Vagina (tissue), 2 donors: ENCODE results near the gene UBE2Q1. TPM values are rescaled to one million over a fixed set of nuclear protein-coding genes. Genes with fewer than 3 reads are reported as not detected.

ENCODE experiments used
- DNase-seq, 2 donors: peaks; one replicate each; pipeline ENCODE4 v3.0.0-alpha.2; 2017; ENCODE audit errors: extremely low spot score in 2 of 2
- H3K27ac ChIP-seq: fragments of 200-600 bp; sonication (generic); one replicate; pipeline ENCODE4 v1.5.1; 2019
- H3K27me3 ChIP-seq: fragments of 200-600 bp; sonication (generic); one replicate; pipeline ENCODE4 v1.5.1; 2019
- H3K36me3 ChIP-seq, 2 donors: fragments of 200-600 bp; sonication (generic); one replicate each; pipeline ENCODE4 v1.5.1; 2017 to 2019
- H3K4me1 ChIP-seq: fragments of 200-600 bp; sonication (generic); one replicate; pipeline ENCODE4 v1.5.1; 2019
- H3K4me3 ChIP-seq, 2 donors: fragments of 200-600 bp; sonication (generic); 1 replicate in 1 of 2; 2 replicates in 1 of 2; pipeline ENCODE4 v1.5.1; 2016 to 2019
- H3K9me3 ChIP-seq: fragments of 200-600 bp; sonication (generic); one replicate; pipeline ENCODE4 v1.5.1; 2019
- POLR2A ChIP-seq, 2 donors: fragments of 450-650 bp; IDR thresholded peaks; one replicate each; pipeline ENCODE4 v1.6.1; 2017; ENCODE audit warnings: antibody characterized with exemption in 2 of 2, mild to moderate bottlenecking in 2 of 2, moderate library complexity in 2 of 2
- POLR2AphosphoS5 ChIP-seq, 2 donors: sonication (generic); formaldehyde crosslinking; IDR thresholded peaks; one replicate each; pipeline ENCODE4 v1.9.0; 2017; ENCODE audit warnings: antibody characterized with exemption in 2 of 2, mild to moderate bottlenecking in 2 of 2, low read depth in 1 of 2; ENCODE audit not compliant: insufficient read depth in 1 of 2
- intact Hi-C: fragments of 100-400 bp; cut with DNase I; formaldehyde crosslinking; loops from one replicate; pipeline ENCODE4 v1.15.1; 2023
- total RNA-seq: library from RNA; depleted of rRNA; stranded (reverse); fragments of >200 nt; gene quantifications from one replicate; pipeline ENCODE4 v1.2.3, GENCODE V29; 2016
- TF ChIP-seq, protein P1 (sequence below), 3 experiments: fragments of 450-650 bp in 2 of 3; fragments of 200-600 bp in 1 of 3; sonication (generic) in 1 of 3; IDR thresholded peaks; one replicate each; pipeline ENCODE4 v1.5.1; 2017 to 2019; ENCODE audit warnings: antibody characterized with exemption in 3 of 3, mild to moderate bottlenecking in 2 of 3, moderate library complexity in 2 of 3

The UBE2Q1 gene
- total RNA-seq, 1 donor from 2014 or later, result 17.9 TPM

DNA sequence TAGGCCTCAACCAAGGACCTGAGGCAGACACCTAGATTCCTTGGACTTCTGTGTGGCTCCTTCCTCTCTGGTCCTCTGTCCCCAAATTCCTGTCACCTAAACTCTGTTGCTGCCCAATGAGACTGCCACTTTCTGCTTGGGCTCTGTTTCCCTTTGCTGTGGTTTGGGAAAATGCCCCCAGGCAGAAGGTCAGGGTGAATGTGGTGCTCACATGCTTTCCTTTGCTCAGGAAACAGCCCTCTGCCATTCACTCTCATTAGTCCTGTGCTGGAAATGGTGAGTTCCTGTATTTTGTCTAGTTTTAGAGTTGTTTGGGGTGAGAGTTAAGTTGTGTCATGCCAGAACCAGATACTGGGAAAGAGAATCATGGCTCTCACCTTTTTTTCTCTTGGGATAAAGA lies 33.6 kb downstream of the UBE2Q1 start:
- no peak overlapping the region for H3K4me3 ChIP-seq
- H3K4me1 ChIP-seq, result peaks cover 4% of the 10 kb centered on the region
- no peaks in the 10 kb centered on the region for H3K36me3 ChIP-seq
- H3K27ac ChIP-seq, result no peak overlapping the region
- intact Hi-C loops, result no loop called here
- no peak for DNase-seq
- H3K27me3 ChIP-seq, result no peaks in the 10 kb centered on the region
- TF ChIP-seq, protein P1, sequence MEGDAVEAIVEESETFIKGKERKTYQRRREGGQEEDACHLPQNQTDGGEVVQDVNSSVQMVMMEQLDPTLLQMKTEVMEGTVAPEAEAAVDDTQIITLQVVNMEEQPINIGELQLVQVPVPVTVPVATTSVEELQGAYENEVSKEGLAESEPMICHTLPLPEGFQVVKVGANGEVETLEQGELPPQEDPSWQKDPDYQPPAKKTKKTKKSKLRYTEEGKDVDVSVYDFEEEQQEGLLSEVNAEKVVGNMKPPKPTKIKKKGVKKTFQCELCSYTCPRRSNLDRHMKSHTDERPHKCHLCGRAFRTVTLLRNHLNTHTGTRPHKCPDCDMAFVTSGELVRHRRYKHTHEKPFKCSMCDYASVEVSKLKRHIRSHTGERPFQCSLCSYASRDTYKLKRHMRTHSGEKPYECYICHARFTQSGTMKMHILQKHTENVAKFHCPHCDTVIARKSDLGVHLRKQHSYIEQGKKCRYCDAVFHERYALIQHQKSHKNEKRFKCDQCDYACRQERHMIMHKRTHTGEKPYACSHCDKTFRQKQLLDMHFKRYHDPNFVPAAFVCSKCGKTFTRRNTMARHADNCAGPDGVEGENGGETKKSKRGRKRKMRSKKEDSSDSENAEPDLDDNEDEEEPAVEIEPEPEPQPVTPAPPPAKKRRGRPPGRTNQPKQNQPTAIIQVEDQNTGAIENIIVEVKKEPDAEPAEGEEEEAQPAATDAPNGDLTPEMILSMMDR (IDR thresholded peaks at IDR 0.05), result no peak
- TF ChIP-seq POLR2A (IDR thresholded peaks at IDR 0.05) (no peak), POLR2AphosphoS5 (IDR thresholded peaks at IDR 0.05; ENCODE audit: insufficient read depth in 1 of 2, low read depth in 1 of 2) (no peak)
- H3K9me3 ChIP-seq, result no peaks in the 10 kb centered on the region

DNA sequence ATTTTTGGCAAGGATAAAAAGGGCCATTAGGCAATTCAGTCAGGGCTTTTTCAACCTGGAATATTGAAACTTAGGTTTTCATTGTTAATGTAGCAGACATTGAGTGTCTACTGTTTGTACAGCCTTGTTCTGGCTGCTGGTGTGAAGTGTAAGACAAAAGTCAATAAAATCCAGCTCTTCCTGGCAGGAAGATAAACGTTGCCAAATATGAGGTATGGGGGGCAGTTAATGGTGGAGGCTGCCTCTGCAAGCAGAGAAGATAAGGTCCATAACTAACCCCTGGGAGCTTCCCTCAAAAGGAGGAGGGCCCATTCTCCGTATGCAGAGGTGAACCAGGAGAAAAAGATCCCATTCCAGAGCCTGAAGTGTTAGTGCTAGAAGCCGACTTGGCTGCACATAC lies 36.8 kb downstream of the UBE2Q1 start:
- Histone ChIP-seq H3K27me3 (no peaks in the 10 kb centered on the region), H3K36me3 (no peaks in the 10 kb centered on the region), H3K9me3 (no peaks in the 10 kb centered on the region), H3K4me3 (no peak overlapping the region), H3K27ac (no peak overlapping the region), H3K4me1 (peaks cover 10% of the 10 kb centered on the region)
- no peak for DNase-seq
- intact Hi-C loops, result no loop called here
- no peak for TF ChIP-seq POLR2AphosphoS5 (IDR thresholded peaks at IDR 0.05; ENCODE audit: insufficient read depth in 1 of 2, low read depth in 1 of 2)
- TF ChIP-seq, protein P1 (IDR thresholded peaks at IDR 0.05), result no peak
- no peak for TF ChIP-seq POLR2A (IDR thresholded peaks at IDR 0.05)

DNA sequence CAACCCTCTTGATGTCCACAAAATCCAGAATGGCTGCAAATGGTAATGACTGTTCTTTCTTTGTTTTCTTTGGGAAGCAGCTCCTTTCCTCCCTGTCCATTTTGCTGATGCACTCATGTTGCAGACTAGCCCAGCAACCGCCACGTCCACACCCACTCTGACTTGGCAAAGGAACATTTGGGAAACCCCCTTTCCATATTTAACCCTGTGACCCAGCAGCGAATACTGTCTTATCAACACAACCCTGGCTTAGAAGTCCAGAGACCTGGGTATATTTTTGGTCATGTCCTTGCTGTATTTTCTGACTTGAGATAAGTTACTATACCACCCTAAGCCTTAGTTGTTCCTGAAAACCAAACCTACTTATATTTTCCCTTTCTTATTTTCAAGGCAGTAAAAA lies 38.1 kb downstream of the UBE2Q1 start:
- Histone ChIP-seq H3K27ac (no peak overlapping the region), H3K27me3 (no peaks in the 10 kb centered on the region), H3K4me3 (no peak overlapping the region), H3K4me1 (peaks cover 10% of the 10 kb centered on the region), H3K9me3 (no peaks in the 10 kb centered on the region), H3K36me3 (no peaks in the 10 kb centered on the region)
- TF ChIP-seq POLR2AphosphoS5 (IDR thresholded peaks at IDR 0.05; ENCODE audit: insufficient read depth in 1 of 2, low read depth in 1 of 2) (no peak), POLR2A (IDR thresholded peaks at IDR 0.05) (no peak)
- TF ChIP-seq, protein P1 (IDR thresholded peaks at IDR 0.05), result no peak
- DNase-seq, result no peak
- intact Hi-C loops, result no loop called here

DNA sequence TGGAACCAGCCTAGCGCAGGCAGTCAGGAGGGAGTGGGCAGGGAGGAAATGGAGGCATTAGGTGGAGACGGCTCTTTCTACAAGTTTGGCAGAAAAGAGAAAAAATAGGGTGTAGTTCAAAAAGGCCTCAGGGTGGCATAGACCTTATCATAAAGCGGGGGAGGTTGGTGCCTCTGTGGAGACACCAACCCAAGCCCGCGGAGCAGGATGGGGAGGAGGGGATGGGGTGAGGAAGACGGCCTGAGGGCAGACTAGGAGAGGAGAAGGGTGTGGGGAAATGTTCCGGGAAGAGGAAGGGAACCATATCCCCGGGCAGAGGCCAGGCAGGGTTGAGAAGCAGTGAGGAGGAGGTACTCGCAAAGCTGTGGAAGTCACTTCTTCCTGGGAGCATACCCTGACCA lies 38.9 kb downstream of the UBE2Q1 start:
- Histone ChIP-seq H3K9me3 (no peaks in the 10 kb centered on the region), H3K27me3 (no peaks in the 10 kb centered on the region), H3K27ac (no peak overlapping the region), H3K4me1 (peaks cover 10% of the 10 kb centered on the region), H3K4me3 (no peak overlapping the region), H3K36me3 (no peaks in the 10 kb centered on the region)
- TF ChIP-seq POLR2AphosphoS5 (IDR thresholded peaks at IDR 0.05; ENCODE audit: insufficient read depth in 1 of 2, low read depth in 1 of 2), result no peak
- TF ChIP-seq, protein P1 (IDR thresholded peaks at IDR 0.05), result no peak
- TF ChIP-seq POLR2A (IDR thresholded peaks at IDR 0.05), result no peak
- intact Hi-C loops, result no loop called here
- DNase-seq, result no peak

DNA sequence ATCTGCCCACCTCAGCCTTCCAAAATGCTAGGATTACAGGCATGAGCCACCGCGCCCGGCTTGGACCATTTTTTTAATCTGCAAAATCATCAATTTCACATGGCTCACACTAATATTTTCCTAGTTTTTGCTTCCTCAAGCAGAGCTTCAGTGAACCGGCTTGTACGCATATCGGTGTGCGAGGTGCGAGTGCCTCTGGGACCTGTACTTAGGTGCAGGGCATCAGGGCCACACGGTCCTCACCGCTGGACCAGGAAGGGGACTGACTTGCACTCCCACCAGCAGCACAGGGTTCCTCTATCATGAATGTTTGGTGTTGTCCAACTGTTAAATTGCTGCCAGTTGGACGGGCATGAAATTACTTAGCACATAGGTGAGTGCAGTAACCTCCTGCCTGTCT lies 40.8 kb downstream of the UBE2Q1 start:
- Histone ChIP-seq H3K36me3 (no peaks in the 10 kb centered on the region), H3K4me1 (peaks cover 10% of the 10 kb centered on the region), H3K27ac (no peak overlapping the region), H3K4me3 (no peak overlapping the region), H3K9me3 (no peaks in the 10 kb centered on the region), H3K27me3 (no peaks in the 10 kb centered on the region)
- no peak for DNase-seq
- TF ChIP-seq, protein P1 (IDR thresholded peaks at IDR 0.05), result no peak
- TF ChIP-seq POLR2A (IDR thresholded peaks at IDR 0.05), result no peak
- TF ChIP-seq POLR2AphosphoS5 (IDR thresholded peaks at IDR 0.05; ENCODE audit: insufficient read depth in 1 of 2, low read depth in 1 of 2), result no peak
- intact Hi-C loops, result no loop called here
